Right renal cortex interstitium (tissue), 3 donors: ENCODE data around the gene ZP1. TPM values are rescaled to one million over a fixed set of nuclear protein-coding genes. Genes with fewer than 3 reads are reported as not detected.

Source experiments
- DNase-seq, 3 donors: peaks; one replicate each; pipeline ENCODE4 v3.0.0-alpha.2; 2013; ENCODE audit warnings: low read depth in 3 of 3, low spot score in 2 of 3
- polyA plus RNA-seq, 3 donors: library from polyadenylated mRNA; unstranded; fragments of 120-200 nt; gene quantifications; one replicate each; pipeline ENCODE4 v1.2.1, GENCODE V29; 2013; ENCODE audit not compliant: insufficient read length in 3 of 3

The ZP1 gene
- polyA plus RNA-seq, 3 donors = not detected

GRCh38 chr11:60844045-60844869 lies 23.1 kb upstream of the ZP1 start:
- no peak for DNase-seq

GRCh38 chr11:60844870-60845221 lies 22.5 kb upstream of the ZP1 start:
- no peak for DNase-seq

- no peak for DNase-seq
Observed at GRCh38 chr11:60845338-60845737, 22.0 kb upstream of the ZP1 start.

DNA sequence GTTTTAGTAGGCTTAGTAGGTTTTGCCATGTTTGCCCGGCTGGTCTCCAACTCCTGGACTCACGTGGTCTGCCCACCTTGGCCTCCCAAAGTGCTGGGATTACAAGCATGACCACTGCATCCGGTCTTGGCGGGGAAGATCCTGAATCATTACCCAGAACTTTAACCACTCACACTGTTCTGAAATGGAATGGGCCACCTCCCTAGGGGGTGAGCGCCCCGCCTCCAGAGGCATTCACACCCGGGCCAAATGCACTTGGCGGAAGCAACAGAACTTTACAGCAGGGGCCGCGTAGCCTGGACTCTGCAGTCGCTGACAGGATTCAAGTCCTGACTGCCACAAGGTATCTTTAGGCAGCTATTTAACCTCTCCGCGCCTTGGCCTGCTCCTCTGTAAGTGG lies 20.1 kb upstream of the ZP1 start:
- no peak for DNase-seq

GRCh38 chr11:60847896-60848295 lies 19.4 kb upstream of the ZP1 start:
- no peak for DNase-seq

DNA sequence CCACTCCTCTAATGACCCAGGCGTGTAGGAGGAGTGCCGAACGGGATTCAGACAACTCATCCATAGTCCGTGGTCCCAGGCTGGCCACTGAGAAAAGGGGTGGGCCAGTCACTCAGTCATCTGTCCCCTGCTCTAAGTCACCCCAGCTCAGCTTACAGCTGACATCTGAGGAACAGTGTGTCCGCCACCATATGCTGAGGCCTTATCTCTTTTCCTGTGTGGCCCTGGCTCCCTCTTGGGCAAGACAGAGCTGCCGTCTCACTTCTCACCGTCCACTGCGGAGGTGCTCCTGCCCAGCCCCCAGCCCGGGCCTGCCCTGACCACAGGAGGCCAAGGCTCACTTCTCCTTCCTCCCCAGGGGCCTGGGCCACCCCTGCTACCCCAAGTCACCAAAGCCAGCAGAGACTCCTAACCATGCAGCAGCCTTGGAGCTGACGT lies 18.6 kb upstream of the ZP1 start:
- no peak for DNase-seq

GRCh38 chr11:60849641-60850520 lies 17.5 kb upstream of the ZP1 start:
- no peak for DNase-seq

DNA sequence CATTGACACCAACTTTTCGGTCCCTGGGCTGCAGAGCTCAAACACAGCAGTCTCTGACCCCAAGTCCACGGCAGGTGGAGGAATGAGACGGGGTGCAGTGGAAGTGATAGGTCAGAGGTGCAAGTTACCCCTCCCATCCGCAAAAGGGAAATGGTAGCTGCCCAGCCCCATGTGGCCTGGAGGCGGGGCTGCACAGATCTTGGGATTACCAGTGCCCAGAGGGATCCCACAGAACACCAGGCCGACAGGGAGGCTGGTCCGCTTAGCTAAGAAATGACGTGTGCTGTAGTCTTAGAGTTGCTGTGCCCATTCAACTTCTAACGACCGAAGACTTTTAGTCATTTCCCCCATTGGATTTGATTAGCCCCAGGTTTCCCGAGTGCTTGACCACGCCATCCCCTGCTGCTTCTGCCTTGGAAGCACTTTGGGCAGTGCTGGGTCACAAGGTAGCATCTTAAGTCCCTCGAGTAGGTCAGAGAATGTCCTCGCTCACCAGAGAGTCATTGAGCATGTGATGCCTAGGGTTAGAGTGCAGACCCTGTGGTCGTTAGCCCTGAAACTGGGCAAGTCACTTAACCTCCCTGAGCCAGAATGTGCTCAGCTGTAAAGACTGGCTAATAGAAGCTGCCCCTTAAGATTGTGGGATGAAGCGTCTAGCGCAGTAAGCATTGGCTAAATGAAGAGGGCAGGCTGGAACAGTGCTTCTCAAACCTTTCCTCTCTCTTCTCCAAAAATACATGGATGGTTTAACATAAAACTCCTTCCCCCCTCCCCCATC lies 15.8 kb upstream of the ZP1 start:
- no peak for DNase-seq

DNA sequence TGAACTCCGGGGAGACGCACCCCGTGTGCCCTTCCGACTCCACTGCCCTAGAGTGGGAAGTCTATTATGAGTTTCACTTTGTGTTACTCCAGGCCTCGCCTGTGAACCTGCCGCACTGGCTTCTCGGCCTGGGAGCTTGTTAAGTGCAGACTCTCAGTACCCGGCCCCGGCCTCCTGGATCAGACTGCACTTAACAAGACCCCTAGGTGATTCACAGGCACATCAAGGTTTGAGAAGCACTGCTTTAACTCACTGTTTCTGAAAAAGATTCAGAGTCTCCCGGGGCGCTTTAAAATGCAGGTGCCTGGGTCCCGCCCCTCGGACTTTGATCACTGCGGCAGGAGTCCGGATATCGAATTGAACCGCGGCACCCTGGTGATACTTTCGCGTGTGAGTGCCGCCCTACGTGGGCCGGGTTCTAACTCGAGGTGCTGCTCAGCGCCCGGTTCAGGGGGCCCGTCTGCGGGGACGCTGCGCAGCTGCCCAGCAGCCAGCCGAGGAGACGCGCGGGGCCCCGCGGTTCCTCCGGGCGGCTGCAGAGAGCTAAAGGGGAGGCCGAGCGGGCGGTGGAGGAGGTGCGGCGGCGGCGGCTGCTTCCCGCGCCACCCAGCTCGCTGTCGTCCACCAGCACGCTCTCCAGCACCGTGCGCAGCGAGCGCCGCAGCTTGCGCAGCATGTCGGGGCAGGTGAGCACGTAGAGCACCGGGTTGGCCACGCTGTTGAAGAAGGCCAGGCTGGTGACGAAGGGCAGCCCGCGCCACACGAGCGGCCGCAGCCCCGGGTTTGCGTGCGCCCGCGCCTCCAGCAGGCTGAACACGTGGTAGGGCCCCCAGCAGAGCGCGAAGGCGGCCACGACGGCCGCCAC lies 15.0 kb upstream of the ZP1 start:
- no peak for DNase-seq

- DNase-seq = no peak
Observed at GRCh38 chr11:60852982-60853950, 14.1 kb upstream of the ZP1 start.

DNA sequence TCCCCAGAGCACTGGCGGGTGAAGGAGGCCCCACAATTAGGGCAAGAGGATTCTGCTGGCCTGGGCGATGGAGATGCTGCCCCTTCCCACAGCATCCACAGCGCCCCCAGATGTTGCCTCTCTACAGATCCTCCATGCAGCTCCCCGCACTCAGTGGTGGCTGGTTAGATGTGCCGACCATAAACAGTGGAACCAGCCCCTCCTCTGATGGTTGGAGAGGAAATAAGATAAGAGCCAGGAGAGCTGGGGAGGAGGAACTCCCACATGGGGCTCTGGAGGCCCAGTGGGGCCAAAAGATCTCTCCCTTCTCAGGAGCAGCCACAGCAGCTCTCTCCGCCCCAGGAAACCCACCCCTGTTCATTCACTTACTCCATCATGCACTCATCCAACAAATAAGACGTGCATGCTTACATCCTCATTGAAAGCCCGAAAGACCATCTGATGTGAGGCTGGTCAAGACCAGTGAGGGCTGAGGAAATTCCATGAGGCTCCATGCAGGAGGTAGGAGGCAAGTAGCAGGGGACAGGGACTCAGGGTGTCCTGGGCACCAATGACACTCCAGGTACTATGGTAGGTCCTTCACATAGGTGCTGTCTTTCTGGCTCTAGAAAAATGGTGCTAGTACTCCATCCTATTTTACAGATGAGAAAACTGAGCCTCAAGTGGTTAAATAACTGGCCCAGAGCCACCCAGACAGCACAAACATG lies 13.0 kb upstream of the ZP1 start:
- DNase-seq = no peak

- DNase-seq = no peak
Observed at GRCh38 chr11:60854847-60855725, 12.3 kb upstream of the ZP1 start.

GRCh38 chr11:60855726-60856633 lies 11.4 kb upstream of the ZP1 start, which contains the start of gene PTGDR2:
Gene PTGDR2, minus strand, starts transcription at chr11:60855950. Its CDS starts 2,228 bp downstream, at chr11:60853722.
- DNase-seq = no peak

DNA sequence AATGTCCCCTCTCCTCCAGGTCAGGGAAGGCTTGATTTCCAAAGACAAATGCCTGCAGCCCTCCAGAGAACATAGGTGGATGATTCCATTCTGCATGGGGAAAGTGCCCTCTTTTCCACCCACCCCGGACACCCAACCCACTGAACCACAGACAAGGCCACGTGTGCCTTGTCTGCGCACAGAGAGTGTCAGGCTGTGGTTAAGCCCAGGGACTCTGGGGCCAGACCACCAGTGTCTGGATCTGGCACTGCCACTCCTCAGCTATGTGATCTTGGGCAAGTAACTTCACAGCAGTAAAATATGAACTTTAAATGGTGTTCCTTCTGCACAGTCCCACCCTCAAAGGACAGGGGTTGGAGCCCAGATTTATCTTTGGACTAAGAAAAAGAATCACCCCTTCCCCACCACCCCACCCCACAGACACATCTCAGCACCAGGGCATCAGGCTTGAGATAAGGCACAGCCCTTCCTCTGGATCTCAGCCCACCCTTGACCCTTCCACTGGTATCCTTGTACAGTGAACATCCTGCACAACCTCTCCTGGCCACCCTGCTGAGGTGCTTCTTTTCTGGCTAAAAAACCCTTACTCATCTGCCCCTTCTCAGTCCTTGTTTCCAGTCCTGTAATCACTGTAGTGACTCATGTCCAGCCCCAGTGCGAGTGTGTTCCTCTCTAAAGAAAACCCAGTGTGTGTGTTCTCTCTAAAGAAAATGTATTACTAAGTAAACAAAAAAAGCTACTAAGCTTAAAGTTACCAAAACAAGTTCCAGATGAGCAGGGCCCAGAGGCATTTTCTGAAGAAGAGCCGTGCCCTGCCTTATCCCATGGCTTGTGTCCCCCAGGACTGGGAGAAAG lies 9.7 kb upstream of the ZP1 start:
- no peak for DNase-seq

GRCh38 chr11:60858236-60858635 lies 9.1 kb upstream of the ZP1 start:
- DNase-seq = no peak
